ENCODE results near the gene SUGCT.

The SUGCT gene

DNA sequence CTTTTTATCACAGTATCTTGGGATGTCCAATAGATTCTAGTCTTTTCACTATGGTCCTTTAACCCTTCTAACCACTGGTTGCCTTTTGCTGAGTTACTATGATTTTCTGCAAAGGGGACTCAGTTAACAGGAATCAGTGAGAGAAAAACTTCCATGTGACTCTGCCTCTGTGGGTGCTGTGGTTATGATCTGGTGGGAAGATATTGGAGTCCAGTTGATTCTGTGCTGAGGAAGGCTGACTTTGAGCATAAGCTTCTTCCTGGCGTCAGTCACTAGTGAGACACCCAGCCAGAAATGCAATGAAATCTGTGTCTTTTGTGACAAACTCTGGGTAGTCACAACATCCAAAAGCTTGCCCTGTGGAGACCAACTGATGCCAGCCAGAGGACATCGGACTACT, 648.0 kb downstream of the SUGCT start:
- no peak for DNase-seq (ENCODE audit: low read depth)

DNA sequence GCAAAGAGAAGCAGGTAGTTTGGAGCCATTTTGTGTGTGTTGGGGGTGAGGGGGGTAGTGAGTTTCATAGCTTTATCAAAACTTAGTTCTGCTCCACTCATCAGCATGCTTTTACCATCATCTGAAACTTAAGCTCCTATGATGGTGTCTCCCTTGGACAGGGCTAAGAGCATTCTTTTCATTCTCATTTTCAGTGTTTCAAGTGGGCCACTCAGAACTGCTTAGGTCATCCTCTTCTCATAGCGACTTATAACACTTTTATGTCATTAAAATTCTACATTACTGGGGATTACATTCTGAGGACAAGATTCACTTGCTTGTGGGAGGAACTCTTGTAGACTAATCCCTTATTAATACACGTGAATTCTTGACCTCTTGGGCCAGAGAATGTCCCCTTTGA, 649.4 kb downstream of the SUGCT start:
- DNase-seq (ENCODE audit: low read depth): no peak

DNA sequence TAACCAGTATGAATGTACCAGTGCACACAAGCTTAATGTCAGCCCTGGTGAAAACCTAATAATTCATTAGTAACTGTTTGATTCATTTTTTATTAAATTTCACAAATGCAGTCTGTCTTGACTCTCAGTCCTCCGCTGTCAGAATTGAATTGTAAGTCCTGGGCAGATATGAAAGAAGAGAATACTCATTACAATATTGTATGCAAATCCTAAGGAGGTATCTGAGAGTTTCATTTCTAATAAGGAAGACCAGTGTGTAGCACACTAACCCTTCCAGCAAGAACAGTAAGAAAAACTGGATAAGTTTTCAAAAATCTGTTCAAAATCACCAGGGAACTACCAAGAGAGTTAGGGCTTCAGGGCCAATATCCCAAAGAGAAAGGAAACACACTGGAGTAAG, 652.1 kb downstream of the SUGCT start:
- DNase-seq (ENCODE audit: low read depth): no peak

DNA sequence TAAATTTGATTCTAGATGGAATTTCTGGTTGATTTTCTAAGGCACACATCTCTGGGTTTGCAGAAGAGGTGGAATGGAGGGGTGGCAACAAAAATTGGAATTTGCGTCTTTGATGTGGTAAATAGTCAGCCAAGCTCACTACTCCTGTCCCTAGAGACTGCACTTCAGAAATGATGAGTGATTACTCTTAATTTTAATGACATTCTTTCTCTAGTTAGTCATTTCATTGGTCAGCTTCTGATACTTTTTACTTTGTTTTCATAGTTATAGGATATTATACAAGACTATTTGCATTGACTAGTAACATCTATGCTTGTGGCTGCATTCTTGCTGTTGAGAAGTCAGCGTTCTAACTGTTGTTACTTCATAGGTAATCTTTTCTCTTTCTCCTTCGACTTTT, 658.3 kb downstream of the SUGCT start:
- DNase-seq (ENCODE audit: low read depth): no peak

DNA sequence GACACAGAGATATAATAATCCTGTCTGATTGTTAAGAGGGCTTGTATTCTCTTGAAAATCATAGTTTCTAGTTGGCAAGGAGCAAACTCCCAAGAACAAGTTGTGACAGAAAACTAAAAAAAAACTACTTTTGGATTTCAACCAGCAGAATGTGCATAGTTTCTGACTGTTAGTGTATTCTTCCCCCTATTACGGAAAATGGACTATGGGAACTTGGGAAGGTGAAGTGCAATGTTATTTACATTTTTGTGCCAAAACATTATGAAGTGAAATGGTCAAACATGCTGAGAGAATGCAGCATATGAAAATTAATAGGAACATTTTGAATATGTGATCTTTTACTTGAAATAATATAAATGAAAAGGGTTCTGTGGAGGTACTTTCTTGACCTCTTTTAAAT, 660.8 kb downstream of the SUGCT start:
- DNase-seq (ENCODE audit: low read depth): no peak

DNA sequence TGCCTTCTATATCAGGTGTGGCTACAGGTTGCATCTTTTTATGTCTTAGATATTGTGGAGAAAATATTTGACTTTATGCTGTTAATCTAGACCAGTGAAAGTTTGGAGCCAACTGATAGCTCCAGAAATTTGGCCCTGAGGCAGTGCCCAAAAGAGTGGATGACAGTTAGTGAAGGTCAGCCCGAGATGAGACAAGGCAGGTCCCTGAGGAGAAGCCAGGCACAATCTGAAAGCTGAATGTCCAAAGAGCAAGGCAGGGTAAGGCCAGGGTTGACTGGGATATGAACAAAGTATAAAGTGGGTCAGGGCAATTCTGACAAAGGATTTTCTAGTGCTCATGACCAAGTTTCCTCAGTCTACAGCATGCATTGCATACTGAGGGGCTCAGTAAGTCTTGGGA, 661.9 kb downstream of the SUGCT start:
- no peak for DNase-seq (ENCODE audit: low read depth)

DNA sequence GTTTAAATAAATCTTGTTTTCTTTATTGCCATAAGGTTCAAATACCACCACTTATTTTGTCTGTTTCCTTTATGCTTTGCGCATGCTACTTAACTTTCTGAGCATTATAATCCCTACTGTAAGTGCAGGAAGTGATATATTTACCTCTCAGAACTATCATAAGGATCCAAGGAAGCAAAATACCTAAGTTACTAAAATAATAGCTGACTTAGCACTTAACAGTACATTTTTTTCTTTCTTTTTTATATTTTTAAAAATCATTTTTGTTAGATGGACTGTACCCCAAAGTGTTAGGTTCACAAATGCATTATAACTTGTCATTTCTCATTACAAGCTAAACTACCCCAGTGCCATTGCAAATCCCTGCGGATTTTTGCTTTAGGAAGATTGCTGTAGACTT, 663.8 kb downstream of the SUGCT start:
- DNase-seq (ENCODE audit: low read depth): no peak

DNA sequence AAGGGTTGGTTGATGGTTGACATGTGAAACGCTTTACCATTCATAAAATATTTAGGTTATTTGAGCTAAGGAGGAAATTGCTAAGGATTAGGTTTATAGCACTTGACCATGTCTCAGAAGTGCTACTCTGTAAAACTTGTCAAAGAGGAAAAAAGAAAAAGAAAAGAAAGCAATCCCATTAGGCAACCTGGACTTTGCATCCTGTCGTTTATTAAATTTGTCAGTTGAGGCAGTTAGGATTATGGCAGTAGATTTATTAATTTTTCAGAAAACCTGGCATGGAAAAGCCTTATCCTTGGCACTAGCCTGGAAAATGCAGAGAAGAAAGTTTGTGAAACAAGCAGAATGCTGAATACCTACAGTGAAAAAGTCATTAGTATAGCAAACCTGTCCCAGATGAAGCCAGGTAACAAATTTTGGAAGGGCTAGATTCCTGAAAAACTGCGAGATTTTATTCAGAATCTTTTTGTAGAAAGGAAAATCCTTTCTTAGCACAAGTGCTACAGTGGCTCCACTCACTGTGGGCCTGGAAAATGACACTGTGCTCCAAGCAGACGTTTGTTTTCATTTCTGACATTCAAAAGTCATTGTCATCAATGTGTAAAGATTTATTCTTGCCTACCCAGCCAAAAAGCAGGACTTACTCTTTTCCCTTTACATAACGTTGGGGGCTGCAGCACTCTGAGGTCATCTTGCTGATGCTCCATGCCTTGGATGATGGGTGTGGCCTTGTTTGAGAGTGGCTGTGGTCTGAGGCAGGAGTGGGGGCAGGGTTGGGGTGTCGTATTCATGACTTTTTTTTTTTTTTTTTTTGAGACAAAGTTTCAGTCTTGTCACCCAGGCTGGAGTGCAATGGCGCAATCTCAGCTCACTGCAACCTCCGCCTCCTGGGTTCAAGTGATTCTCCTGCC, 664.9 kb downstream of the SUGCT start:
- no peak for DNase-seq (ENCODE audit: low read depth)

DNA sequence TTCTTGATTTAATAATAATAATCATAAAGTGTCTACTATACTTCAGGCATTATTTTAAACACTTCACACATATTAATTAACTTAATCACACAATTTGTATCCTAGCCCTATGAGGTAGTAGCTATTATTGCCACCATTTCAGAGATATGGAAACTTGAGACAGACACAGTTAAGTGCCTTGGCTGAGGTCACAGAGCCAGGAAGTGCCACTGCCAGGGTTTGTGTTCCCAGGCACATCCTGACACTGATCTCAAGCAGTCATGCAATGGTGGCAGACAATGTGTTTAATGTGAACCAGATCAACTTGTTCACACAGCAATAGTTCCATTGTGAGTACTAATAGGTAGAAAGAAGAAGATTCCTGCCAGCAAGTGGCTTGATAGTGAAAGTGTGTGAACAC, 666.0 kb downstream of the SUGCT start:
- DNase-seq (ENCODE audit: low read depth): no peak

DNA sequence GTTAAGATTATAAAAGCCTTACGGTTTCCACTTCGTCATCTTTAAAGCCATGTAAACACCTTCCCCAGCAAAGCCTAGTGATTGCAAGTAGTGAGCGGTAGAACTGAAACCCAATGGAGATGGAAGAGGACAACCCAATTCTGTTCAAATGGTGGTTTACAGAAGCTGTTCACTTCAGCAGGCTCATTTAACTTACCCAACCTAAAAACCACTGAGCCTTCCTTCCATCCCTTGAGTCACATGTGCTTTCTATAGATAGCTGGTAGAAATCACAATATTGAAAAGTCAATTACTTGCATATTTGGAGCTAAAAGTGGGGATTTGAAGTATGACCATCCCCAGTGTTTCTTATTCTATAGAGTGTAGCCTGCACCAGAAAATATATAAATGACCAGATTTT, 667.7 kb downstream of the SUGCT start:
- DNase-seq (ENCODE audit: low read depth): no peak

DNA sequence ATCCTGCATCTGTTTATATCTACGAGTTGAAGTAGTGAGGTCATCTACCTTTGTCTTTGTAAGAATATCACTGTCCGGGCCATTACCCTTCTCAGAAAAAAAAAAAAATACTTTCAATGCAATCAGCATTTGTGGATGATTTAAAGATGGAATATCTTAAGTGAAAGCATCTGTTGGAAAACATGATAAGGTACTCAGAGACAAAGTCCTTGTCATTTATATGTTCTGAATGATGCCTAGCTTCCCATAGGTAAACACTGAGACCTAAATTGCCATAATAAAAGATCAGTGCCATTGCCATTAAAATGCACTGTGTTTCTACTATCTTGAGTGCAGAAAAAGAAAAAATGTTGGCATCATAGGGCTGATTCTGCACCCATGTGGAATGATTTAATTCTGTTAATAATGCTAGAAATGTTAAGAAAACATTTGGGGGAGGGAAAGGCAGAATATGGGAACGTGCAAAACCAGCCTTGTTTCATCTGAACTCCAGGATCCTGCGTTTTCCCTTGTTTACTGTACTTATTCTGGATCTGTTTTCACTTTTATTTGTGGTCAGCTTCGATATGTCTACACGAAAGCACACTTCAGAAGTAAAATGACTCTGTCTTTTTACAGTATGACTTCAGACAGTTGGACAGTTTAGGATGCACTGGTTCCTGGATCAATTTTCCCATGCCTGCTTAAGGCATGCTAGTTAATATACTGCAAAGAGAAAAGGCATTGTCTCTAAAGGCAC, 669.8 kb downstream of the SUGCT start:
- DNase-seq (ENCODE audit: low read depth): no peak

DNA sequence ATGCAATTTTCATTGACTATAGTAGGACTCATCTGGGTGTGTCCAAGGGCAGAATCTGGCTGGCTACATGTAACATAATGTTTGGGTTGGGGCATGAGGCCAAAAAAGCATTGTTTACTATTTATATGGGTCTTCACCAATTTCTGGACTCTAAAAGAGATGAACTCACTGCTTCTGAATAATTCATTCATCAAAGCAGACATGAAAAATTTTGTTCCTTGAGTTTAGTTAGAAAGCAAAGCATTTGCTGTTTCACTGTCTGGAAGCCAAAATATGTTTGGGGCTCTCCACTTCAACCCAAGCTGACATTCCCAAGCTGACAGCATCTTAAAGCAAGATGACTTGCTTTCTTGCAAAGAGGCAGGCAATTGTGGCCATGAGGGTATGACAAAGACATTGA, 670.6 kb downstream of the SUGCT start:
- no peak for DNase-seq (ENCODE audit: low read depth)

DNA sequence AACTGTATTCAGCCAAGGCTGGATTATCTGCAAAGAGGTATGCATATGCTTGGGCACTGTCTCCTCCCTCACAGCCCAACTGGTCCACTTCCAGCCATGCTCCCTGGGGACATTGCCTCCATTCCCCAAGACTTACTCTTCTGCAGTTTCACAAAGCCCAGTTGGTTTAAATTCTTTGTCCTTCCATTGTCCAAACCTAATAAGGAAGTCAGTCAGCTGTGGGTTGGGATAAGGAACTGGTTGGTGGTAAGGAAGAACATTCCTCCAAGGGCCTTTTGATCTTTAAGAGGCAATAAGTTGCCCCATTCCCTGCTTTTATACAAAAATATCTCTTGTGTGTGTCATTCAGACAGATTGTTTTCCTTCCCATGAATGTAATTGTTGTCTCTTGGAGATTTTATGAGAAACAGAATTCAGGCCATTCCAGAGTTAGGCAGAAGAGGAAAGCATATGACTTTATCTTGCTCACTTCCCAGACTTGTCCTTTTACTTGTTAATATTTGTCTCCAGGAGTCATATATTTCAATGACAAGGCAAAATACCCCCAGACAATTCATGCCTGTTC, 673.7 kb downstream of the SUGCT start:
- DNase-seq (ENCODE audit: low read depth): peak; percentile 94

DNA sequence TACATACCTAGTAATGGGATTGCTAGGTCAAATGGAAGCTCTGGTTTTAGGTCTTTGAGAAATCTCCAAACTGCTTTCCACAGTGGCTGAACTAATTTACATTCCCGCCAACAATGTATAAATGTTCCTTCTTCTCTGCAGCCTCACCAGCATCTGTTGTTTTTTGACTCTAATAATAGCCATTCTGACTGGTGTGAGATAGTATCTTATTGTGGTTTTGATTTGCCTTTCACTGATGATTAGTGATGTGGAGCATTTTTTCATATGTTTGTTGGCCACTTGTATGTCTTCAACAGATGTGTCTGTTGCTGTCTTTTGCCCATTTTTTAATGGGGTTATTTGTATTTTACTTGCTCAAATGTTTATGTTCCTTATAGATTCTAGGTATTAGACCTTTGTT, 675.5 kb downstream of the SUGCT start:
- DNase-seq (ENCODE audit: low read depth): no peak

DNA sequence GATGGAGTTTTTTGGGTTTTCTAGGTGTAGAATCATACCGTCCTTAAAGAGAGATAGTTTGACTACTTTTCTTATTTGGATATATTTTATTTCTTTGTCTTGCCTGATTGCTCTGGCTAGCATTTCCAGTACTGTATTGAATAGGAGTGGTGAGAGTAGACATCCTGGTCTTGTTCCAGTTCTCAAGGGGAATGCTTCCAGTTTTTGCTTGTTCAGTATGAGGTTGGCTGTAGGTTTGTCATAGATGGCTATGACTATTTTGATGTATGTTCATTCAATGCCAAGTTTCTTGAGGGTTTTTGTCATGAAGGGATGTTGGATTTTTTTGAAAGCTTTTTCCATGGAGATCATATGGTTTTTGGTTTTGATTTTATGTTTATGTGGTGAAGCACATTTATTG, 676.9 kb downstream of the SUGCT start:
- DNase-seq (ENCODE audit: low read depth): no peak

DNA sequence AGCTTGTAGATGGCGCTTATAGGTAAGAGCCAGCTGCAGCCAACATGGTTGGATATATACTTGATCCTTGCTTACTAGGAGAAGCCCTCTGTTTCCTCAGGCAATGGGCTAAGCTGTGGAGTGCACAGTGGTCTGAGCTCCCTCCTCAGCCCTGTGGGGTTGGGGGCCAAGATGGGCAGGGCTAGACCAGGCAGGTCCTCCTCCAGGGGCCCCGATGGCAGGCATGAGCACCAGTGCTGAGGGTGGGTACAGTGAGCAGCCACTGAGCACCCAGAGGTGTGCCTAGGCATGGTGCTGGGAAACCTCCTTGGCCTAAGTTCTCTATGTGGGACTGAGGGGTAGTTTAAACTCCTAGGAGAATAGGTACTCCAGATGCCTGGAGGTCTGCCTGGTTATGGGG, 680.2 kb downstream of the SUGCT start:
- DNase-seq (ENCODE audit: low read depth): no peak

DNA sequence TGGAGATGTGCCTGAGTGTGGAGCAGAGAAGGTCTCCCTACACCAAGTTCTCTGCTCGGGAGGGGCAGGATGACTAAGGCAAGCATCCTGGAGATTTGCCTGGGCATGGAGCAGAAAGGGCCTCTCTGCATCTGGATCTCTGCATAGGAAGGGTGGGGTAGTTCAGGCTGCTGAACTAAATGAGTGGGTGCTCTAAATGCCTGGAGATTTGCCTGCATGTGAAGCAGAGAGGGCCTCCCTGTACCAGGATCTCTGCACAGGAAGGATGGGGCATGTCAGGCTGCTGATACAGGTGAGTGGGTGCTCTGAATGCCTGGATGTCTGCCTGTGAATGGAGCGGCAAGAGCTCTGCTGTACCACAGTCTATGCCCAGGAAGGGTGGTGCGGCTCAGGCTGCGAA, 680.7 kb downstream of the SUGCT start:
- DNase-seq (ENCODE audit: low read depth): peak; percentile 68

DNA sequence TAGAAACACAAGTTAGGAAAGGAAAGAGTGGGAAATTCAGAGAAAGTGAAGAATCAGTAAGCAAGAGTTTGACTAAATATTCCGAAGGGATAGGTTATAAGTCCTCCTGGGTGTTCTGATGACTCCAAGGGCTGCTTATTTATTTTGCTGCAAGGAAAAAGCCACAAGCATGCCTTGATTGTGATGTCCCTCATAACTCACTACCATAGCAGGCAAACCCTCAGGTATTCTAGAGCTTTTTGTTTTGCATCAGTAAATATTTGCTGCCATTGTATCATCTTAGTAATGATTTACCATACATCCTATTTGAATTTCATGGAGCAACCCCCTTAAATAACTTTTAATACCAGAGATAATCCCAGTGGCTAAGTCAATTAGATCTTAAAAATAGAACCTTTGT, 688.1 kb downstream of the SUGCT start:
- DNase-seq (ENCODE audit: low read depth): no peak

DNA sequence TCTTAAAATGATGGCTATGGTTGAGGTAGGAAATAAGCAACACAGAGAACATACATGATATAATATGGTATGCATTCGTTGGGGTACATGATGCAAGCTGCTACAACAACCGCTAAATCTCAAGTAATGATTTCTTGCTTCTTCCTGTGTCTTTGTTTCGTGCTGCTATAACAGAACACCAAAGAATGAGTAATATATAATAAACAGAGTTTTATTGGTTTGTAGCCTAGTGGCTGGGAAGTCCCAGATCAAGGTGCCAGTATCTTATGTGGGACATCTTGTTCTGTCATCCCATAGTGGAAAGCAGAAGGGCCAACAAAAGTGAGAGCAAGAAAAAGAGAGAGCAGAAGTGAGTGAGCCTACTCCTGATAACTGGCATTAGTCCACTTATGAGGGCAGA, 689.7 kb downstream of the SUGCT start:
- DNase-seq (ENCODE audit: low read depth): no peak

DNA sequence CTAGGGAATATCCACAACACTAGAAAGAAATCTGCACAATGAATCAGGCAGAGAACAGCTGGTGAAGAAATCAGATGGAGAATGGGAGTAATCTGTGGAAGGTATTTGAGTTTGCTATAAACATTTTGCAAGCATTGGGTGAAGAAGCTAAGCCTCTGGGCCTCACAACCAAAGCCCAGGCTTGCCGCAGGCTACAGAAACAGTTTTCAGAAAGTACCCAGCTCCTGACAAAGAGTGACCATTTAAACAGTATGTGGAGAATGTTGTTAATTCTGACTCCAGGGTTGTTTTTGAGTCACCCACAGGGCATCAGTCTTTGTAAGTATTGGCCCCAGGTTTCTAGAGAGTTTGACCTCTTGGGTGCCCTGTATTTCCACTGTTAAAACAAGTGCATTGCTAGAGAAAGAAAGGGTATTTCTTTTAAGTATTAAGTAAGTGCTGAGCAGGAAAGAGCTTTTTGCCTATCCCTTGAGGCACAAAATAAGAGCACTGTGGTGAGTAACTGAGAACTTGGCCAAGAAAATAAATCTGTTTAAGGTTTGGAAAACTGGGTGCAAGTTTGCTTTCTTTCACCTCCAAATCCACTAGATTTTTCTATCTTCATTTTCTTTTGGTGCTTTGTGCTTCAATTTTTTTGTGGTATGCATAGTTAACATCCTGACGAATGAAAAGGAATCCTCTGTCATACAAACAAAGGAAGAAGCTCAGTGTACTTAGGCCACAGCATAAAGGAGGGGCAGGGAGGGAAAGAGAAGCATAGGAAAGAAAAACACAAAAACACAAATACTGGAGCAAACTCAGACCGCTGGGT, 691.8 kb downstream of the SUGCT start:
- peak; percentile 51 for DNase-seq (ENCODE audit: low read depth)

DNA sequence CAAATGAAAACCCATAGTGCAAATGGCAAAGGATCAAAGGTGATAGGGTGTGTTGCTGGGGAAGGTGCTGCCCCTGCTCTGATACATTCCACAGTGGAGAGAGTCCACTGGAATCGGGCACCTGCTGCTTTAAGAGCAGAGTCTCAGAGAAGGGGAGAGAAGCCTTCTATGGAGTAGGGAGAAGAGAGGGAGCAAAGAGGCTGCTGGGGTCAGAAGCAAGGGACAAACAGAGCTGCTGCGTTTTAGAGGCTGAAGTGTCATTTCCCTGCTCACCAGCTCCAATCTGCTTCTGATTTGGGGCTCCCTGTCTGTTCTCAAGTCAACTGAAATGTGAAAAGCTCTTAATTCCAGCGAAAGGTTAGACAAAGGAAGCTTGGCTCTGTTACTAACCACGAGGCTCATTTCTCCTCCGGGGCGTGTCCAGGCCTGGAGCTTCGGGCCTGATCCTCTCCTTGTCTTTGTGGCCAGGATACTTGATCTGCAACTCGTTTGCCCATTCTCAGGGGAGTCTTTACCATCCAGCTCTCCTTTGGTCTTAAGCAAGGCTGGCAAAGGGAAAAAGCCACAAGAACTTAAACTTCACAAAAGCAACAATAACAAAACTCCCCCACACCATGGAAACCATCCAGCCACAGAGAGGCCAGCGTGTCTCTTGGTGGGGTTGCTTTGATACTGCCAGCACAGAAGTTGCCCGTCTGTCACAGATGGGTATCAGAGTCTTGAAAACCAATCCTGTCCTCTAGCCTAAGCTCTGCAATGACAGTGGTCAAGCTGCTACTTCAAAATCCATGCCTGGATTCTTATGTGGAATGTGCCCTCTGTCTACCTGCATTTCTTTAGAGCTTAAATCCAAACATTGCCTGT, 692.6 kb downstream of the SUGCT start:
- DNase-seq (ENCODE audit: low read depth): peak; percentile 73
